Transverse colon (tissue), 4 donors: Measurements from ENCODE around the gene CD47. TPM values are rescaled to one million over a fixed set of nuclear protein-coding genes. Genes with fewer than 3 reads are reported as not detected.

Experiments
- DNase-seq: peaks from one replicate; pipeline ENCODE4 v3.0.0-alpha.2; 2019
- H3K27ac ChIP-seq, 4 donors: fragments of 200-600 bp; sonication (generic); 2 replicates each; pipeline ENCODE4 v1.5.1; 2016 to 2018; ENCODE audit warnings: inconsistent platforms in 4 of 4
- H3K27me3 ChIP-seq: fragments of 200-600 bp; sonication (generic); 2 replicates; pipeline ENCODE4 v1.5.1; 2017; ENCODE audit warnings: inconsistent platforms
- H3K36me3 ChIP-seq, 4 donors: fragments of 200-600 bp; sonication (generic); 2 replicates each; pipeline ENCODE4 v1.5.1; 2017 to 2019; ENCODE audit warnings: inconsistent platforms in 4 of 4
- H3K4me1 ChIP-seq, 4 donors: fragments of 200-600 bp; sonication (generic); 2 replicates each; pipeline ENCODE4 v1.5.1; 2017 to 2020; ENCODE audit warnings: inconsistent platforms in 4 of 4
- H3K4me3 ChIP-seq, 4 donors: fragments of 200-600 bp; sonication (generic); 1 replicate in 1 of 4; 2 replicates in 3 of 4; pipeline versions ENCODE4 v1.5.1 to v1.6.1; 2017 to 2019; ENCODE audit warnings: inconsistent platforms in 4 of 4
- H3K9me3 ChIP-seq, 2 donors: fragments of 200-600 bp; sonication (generic); 2 replicates each; pipeline ENCODE4 v1.5.1; 2017 to 2019; ENCODE audit warnings: inconsistent platforms in 2 of 2
- EP300 ChIP-seq: sonication (generic); formaldehyde crosslinking; IDR thresholded peaks from one replicate; pipeline ENCODE4 v1.6.1; 2017; ENCODE audit warnings: antibody characterized with exemption, low read depth
- POLR2A ChIP-seq: fragments of 450-650 bp; IDR thresholded peaks from one replicate; pipeline ENCODE4 v1.6.1; 2016; ENCODE audit warnings: antibody characterized with exemption, mild to moderate bottlenecking, moderate library complexity
- POLR2AphosphoS5 ChIP-seq, 3 donors: sonication (generic); formaldehyde crosslinking; IDR thresholded peaks; one replicate each; pipeline ENCODE4 v1.6.1; 2016; ENCODE audit warnings: antibody characterized with exemption in 3 of 3
- WGBS, 2 donors: methylation state at CpG; one replicate each; pipeline ENCODE4 v1.1.5; 2018; ENCODE audit warnings: low coverage in 1 of 2; 5-methylcytosine and 5-hydroxymethylcytosine counted together
- in situ Hi-C, 4 donors: fragments of 200-750 bp; cut with MboI; loops; one replicate each; pipeline versions ENCODE4 v1.15.0 to v1.15.1; 2017; ENCODE audit warnings: low sequenced_read_pairs in 3 of 4, low pct_ligation_motif_present in 1 of 4, low pct_unique_long_range_greater_than_20kb in 1 of 4
- intact Hi-C: fragments of 100-400 bp; cut with DNase I; formaldehyde crosslinking; loops from one replicate; pipeline ENCODE4 v1.15.1; 2023; ENCODE audit warnings: low total_unique reads
- total RNA-seq, 4 donors: library from RNA; depleted of rRNA; stranded (reverse); fragments of >200 nt; gene quantifications; one replicate each; pipeline ENCODE4 v1.1.0, GENCODE V29; 2016
- TF ChIP-seq, protein P1 (sequence below), 5 experiments: fragments of 200-600 bp in 3 of 5; fragments of 450-650 bp in 2 of 5; sonication (generic) in 3 of 5; IDR thresholded peaks; 1 replicate in 2 of 5; 2 replicates in 3 of 5; pipeline ENCODE4 v1.5.1; 2016 to 2017; ENCODE audit warnings: antibody characterized with exemption in 5 of 5, inconsistent platforms in 3 of 5, mild to moderate bottlenecking in 2 of 5, moderate library complexity in 1 of 5

CD47 gene
- total RNA-seq, 4 donors from 2014 or later: 71.7 to 108 (median 93.4) TPM

DNA sequence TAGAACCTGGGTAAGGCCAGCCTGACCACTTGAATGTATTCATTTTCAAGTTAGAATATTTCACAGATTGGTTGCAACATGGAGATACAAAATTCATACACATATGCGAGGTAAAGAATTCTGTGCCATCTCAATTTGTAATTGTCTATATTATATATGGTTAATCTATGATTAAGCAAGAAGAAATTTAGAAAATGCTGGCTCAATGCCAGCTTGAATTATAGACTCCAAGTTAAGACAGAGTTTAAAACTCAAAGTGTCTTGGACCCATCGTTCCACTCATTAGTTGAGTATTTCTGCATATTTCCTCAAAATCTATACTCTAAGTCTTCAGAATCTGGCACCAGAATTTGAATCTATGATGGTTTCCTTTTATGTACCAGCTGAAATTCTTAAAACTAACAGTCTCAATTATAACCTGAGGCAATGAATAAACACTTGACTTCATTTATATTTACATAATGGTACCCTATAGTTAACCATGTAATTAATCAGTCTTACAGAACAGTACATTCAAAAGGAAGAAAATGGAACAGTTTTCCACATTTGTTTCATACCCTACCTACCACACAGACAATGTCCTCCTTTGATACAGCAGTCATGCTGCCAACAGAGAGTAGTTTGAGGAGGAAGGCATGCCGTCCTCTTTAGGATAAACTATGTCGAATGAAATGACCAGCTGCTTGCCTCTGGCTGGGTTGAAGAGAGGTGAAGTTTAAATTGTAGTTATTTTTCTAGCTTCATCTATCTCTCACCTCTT, 95.7 kb downstream of the CD47 start:
- TF ChIP-seq POLR2AphosphoS5 (IDR thresholded peaks at IDR 0.05) (no peak), POLR2A (no peak), EP300 (no peak)
- TF ChIP-seq, protein P1, sequence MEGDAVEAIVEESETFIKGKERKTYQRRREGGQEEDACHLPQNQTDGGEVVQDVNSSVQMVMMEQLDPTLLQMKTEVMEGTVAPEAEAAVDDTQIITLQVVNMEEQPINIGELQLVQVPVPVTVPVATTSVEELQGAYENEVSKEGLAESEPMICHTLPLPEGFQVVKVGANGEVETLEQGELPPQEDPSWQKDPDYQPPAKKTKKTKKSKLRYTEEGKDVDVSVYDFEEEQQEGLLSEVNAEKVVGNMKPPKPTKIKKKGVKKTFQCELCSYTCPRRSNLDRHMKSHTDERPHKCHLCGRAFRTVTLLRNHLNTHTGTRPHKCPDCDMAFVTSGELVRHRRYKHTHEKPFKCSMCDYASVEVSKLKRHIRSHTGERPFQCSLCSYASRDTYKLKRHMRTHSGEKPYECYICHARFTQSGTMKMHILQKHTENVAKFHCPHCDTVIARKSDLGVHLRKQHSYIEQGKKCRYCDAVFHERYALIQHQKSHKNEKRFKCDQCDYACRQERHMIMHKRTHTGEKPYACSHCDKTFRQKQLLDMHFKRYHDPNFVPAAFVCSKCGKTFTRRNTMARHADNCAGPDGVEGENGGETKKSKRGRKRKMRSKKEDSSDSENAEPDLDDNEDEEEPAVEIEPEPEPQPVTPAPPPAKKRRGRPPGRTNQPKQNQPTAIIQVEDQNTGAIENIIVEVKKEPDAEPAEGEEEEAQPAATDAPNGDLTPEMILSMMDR (IDR thresholded peaks at IDR 0.05): no peak
- intact Hi-C loops (no loop called here), in situ Hi-C loops (no loop called here)
- no peaks in the 10 kb centered on the region for H3K27me3 ChIP-seq
- H3K27ac ChIP-seq: no peak overlapping the region
- no peak for DNase-seq
- H3K9me3 ChIP-seq: no peaks in the 10 kb centered on the region
- H3K4me1 ChIP-seq: no peaks in the 10 kb centered on the region
- H3K4me3 ChIP-seq: no peak overlapping the region
- no peaks in the 10 kb centered on the region for H3K36me3 ChIP-seq
- 78 to 91% methylated on average over 4 of the region's 4 CpGs for WGBS, 2 donors

DNA sequence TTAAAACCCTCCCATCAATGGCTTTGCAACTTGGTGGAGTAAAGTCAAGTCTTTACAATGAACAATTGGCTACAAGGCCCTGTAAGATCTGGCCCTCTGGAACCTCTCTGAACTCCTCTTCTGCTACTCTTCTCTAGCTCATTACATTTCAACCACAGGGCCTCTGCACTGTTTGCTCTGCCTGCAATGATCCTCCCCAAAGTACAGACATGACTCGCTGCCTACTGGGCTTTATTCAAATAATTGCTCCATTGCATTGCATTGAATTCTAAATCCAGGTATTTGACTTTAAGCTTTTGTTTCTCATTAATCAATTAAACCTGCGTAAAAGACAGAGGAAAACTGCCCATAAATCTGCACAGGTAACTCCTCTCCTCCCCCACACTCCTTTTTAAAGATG, 96.7 kb downstream of the CD47 start:
- Histone ChIP-seq H3K36me3 (no peaks in the 10 kb centered on the region), H3K27ac (no peak overlapping the region), H3K27me3 (no peaks in the 10 kb centered on the region), H3K4me1 (peaks cover 0 to 8% (median 4%) of the 10 kb centered on the region in 4 donors), H3K4me3 (no peak overlapping the region), H3K9me3 (no peaks in the 10 kb centered on the region)
- WGBS, 2 donors: 92 to 100% methylated on average over 1 to 2 of the region's 2 CpGs
- in situ Hi-C loops: no loop called here
- no peak for DNase-seq
- intact Hi-C loops: no loop called here
- TF ChIP-seq EP300 (no peak), POLR2A (no peak), POLR2AphosphoS5 (IDR thresholded peaks at IDR 0.05) (no peak)
- TF ChIP-seq, protein P1 (IDR thresholded peaks at IDR 0.05): no peak

- H3K4me1 ChIP-seq: peaks cover under 1 to 12% (median 8%) of the 10 kb centered on the region in 4 donors
- intact Hi-C loops: no loop called here
- TF ChIP-seq, protein P1 (IDR thresholded peaks at IDR 0.05): no peak
- no peak for TF ChIP-seq POLR2A
- no peak for TF ChIP-seq EP300
- TF ChIP-seq POLR2AphosphoS5 (IDR thresholded peaks at IDR 0.05): no peak
These were observed 97.1 kb downstream of the CD47 start for GRCh38 chr3:107993771-107994170.

More at GRCh38 chr3:107993771-107994170, 97.1 kb downstream of the CD47 start:
- WGBS, 2 donors: 71 to 89% methylated on average over 1 of the region's 1 CpG
- no peaks in the 10 kb centered on the region for H3K27me3 ChIP-seq
- H3K36me3 ChIP-seq: no peaks in the 10 kb centered on the region
- H3K4me3 ChIP-seq: no peak overlapping the region
- in situ Hi-C loops: no loop called here
- H3K9me3 ChIP-seq: no peaks in the 10 kb centered on the region
- DNase-seq: no peak
- H3K27ac ChIP-seq: no peak overlapping the region

Other genes starting within 250 kb of the CD47 start
- gene IFT57, start 131.4 kb upstream of the CD47 start, total RNA-seq: 10 to 100 TPM; 38.2 to 78.0 (median 57.4) TPM
- gene HHLA2, start 205.5 kb upstream of the CD47 start, total RNA-seq: 100 to 1,000 TPM in 3 of 4 donors, 10 to 100 TPM in 1; 26.7 to 226 (median 204) TPM